Left forelimb (tissue), 1 donor: Measurements from ENCODE around the gene PCSK5.

Experiments used
- DNase-seq: peaks from one replicate; pipeline ENCODE4 v3.0.0-alpha.2; 2018; ENCODE audit warnings: low spot score

Gene PCSK5

DNA sequence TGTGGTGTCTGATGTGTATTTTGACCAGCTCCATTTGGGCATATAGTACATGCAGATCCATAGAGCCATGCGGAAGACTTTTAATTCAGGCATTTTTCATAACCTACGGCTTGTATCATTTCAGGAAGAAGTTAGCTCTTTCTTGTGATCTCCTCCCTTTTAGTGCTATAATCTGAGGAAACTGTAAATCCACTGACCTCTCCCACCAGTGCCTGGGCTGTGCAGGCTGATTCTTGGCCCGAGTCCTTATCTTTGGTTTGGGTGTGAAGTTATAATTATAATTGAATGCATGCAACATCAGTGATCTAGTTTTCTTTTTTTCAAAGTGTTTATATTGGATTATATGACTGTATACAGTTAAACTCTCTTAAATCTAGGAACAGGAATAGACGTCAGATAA, 247.9 kb downstream of the PCSK5 start:
- DNase-seq: no peak

GRCh38 chr9:76143834-76144233, 253.4 kb downstream of the PCSK5 start:
- DNase-seq: no peak

DNA sequence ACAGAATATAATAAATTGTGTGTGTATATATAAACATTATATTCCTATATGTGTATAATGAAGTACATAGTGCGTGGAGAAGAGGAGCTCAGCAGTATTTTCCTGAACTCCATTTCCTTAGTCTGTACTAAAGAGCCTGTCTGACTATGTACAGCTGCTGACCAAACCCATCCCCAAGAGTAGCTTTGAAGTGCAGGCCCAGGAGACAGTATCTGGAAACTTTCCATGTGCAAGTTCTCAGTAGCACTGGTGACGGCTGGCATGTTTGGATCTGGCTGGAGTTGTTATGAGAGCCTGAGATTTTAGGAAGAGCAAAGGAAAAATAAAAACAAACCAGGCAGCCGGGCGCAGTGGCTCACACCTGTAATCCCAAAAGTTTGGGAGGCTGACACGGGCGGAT, 259.5 kb downstream of the PCSK5 start:
- no peak for DNase-seq

GRCh38 chr9:76151267-76151666, 260.8 kb downstream of the PCSK5 start:
- no peak for DNase-seq

DNA sequence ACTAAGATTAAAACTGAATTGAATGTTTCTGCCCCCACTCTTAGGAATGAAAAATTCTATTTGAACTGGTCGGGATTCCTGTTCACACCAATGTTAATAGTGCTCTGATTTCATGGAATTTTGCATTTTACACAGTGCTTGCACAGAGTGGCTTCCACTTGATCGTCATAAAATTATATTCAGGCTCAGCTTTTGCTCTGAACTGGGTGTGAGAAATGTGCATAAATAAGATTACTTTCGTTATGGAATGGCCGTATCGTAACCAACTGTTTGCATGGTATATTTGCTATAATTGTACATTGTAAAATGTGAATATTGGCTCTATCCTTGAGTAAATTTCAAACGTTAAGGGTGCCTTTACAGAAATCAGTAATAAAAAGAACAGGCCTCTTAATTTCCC, 262.9 kb downstream of the PCSK5 start:
- no peak for DNase-seq

GRCh38 chr9:76153902-76154629, 263.6 kb downstream of the PCSK5 start:
- DNase-seq: no peak

DNA sequence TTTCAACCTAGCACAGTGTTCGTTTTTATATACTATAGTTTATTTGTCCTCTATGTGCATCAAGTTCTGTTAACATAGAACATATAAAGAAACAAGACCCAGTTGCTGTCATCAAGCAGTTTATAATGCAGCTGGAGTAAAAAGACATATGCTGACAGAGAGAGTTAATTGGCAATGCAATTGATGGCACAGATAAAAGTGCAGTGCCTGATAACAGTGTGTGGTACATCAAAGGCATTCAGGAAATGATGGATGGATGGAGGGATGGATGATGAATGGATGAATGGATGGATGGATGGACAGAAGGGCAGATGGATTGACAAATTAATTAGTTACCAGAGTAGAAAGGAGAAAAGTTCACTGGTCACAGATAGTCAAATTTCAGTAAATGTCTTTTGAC, 264.9 kb downstream of the PCSK5 start:
- no peak for DNase-seq

GRCh38 chr9:76158713-76159112, 268.2 kb downstream of the PCSK5 start:
- DNase-seq: no peak

- DNase-seq: no peak
Observed at GRCh38 chr9:76159293-76159926, 268.9 kb downstream of the PCSK5 start.

GRCh38 chr9:76161106-76161505, 270.6 kb downstream of the PCSK5 start:
- DNase-seq: no peak

- peak; percentile 80 for DNase-seq
Observed at GRCh38 chr9:76161541-76161940, 271.1 kb downstream of the PCSK5 start.

DNA sequence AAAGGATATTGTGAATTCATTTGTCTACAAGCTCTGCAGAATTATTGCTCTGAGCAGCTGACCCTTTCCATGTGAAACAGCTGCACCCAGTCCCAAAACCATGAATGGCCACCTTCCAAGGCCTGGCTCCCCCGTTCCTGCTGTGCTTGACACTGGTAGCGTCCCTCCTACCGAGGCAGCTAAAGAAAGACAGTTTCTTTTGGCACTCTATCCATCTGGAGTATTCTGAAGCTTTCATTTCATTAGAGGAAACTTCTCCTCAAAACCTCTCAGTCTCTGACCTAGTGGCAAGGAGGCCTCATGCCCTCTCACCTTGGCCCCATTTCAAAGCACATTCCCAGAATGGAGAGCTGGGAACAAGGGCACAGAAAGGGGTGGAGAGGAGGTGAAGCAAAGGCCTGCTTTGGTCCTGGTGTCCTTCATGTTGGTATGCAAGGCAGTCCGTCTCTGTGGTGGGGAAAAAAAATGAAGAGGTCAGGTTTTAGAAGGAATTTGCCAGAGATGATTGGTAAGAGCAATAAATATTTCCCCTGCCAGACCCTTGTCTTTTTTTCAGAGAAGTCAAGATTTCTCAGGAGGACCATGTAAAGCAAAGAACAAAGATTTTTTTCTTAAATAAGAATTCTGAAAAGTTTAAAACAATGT, 271.7 kb downstream of the PCSK5 start:
- no peak for DNase-seq

GRCh38 chr9:76162751-76163500, 272.5 kb downstream of the PCSK5 start:
- peak; percentile 70 for DNase-seq

- DNase-seq: no peak
Observed at GRCh38 chr9:76166526-76166925, 276.1 kb downstream of the PCSK5 start.

DNA sequence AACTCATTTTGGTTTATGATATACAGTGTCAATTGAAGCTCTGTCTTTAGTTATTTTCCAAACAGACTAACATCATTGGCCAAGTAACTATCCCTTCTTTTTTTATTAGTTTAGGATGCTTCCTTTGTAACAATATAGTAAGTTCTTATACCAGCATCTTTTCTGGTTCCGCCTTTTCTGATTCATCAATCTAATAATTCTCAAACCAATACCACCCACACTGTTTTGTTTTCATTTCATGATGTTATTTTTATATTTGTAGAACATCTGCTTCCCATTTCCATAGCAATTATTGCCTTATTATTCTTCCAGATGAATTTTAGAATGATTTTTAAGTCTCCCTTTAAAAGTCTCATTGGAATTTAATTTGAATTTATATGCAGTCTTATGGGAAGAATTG, 285.7 kb downstream of the PCSK5 start:
- no peak for DNase-seq

DNA sequence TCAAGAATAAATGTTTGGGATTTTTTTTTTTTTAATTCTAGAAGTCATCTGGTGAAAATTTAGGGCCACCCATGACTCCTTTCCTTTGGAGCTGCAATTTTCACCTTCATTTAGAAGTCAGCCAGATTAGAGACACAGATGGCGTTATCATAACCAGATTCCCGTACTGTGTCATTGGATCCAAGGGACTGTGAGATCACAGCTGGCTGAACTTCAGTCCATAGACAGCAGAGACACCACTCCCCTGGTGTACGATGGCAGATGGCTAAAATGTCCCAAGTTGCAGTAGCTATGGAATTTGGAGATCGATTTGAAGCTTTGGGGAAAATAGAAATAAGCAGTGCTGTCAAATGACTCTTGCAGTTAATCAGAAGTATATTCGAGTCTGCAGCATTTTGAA, 287.5 kb downstream of the PCSK5 start:
- DNase-seq: no peak

GRCh38 chr9:76180541-76180940, 290.1 kb downstream of the PCSK5 start:
- no peak for DNase-seq

DNA sequence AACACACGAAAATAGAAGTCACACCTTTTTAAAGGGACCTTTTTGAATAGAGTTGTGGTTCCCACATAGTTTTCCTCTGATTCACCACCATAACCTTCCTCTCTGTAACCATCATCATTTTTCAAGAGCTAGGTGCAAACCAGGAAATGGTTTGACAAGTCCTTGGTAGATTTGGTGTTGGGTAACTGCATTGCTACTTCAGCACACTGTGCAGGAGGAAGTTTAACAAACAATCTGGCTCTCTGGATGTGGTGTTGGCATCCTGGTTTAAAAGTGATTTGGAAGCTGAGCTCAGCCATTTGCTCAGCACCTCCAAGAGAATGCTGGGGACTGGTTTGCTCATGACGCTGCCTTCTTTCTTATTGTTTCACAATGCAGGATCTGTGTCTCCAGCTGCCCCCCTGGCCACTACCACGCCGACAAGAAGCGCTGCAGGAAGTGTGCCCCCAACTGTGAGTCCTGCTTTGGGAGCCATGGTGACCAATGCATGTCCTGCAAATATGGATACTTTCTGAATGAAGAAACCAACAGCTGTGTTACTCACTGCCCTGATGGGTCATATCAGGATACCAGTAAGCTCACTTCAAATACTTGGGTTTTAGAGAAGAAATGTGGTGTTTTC, 290.7 kb downstream of the PCSK5 start:
- DNase-seq: no peak

- no peak for DNase-seq
Observed at GRCh38 chr9:76181781-76182180, 291.3 kb downstream of the PCSK5 start.

GRCh38 chr9:76185432-76185831, 295.0 kb downstream of the PCSK5 start:
- no peak for DNase-seq

- DNase-seq: no peak
Observed at GRCh38 chr9:76188286-76188685, 297.8 kb downstream of the PCSK5 start.

- DNase-seq: no peak
Observed at GRCh38 chr9:76188905-76189304, 298.4 kb downstream of the PCSK5 start.
